Right lobe of liver (tissue), 4 donors: Measurements from ENCODE around the gene LRRC43.

Source experiments
- POLR2A ChIP-seq: fragments of 450-650 bp; IDR thresholded peaks from one replicate; pipeline ENCODE4 v1.6.1; 2017; ENCODE audit warnings: antibody characterized with exemption, mild to moderate bottlenecking
- TF ChIP-seq, protein P1 (sequence below), 4 donors: fragments of 200-600 bp in 3 of 4; fragments of 450-650 bp in 1 of 4; IDR thresholded peaks; one replicate each; pipeline versions ENCODE4 v1.5.1 to v1.8.0; 2016 to 2022; ENCODE audit warnings: antibody characterized with exemption in 4 of 4, mild to moderate bottlenecking in 2 of 4
- donor health status: DM: no; HTN: no; CAD: no.
- donor health status: DM: no; HTN: no; CAD: no.
- donor health status: DM: no; HTN: yes; CAD: no.

DNA sequence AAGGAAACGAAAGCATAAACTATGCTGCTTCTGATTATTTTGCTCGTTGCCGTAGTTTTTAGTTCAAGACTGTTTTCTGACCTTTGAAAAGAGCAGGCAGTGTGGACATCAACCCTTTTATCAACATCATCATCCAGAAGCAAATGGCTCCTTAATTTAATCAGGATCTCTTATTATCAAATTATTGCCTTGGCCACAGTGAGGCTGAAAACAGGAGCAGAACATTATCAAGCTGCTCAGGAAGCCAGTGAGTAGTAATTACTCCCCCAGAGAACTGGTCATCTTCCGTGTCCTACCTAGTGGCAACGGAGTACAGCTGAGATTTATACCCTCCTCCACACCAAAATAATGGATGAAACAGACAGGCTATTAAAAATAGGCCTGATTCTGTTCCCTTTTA, 45.2 kb downstream of the LRRC43 start:
- TF ChIP-seq, protein P1, sequence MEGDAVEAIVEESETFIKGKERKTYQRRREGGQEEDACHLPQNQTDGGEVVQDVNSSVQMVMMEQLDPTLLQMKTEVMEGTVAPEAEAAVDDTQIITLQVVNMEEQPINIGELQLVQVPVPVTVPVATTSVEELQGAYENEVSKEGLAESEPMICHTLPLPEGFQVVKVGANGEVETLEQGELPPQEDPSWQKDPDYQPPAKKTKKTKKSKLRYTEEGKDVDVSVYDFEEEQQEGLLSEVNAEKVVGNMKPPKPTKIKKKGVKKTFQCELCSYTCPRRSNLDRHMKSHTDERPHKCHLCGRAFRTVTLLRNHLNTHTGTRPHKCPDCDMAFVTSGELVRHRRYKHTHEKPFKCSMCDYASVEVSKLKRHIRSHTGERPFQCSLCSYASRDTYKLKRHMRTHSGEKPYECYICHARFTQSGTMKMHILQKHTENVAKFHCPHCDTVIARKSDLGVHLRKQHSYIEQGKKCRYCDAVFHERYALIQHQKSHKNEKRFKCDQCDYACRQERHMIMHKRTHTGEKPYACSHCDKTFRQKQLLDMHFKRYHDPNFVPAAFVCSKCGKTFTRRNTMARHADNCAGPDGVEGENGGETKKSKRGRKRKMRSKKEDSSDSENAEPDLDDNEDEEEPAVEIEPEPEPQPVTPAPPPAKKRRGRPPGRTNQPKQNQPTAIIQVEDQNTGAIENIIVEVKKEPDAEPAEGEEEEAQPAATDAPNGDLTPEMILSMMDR (IDR thresholded peaks at IDR 0.05), result no peak
- no peak for TF ChIP-seq POLR2A
